SK-MEL-5 (cell line): ENCODE results near the gene NTSR1. TPM values are rescaled to one million over a fixed set of nuclear protein-coding genes. Genes with fewer than 3 reads are reported as not detected.
"Not testable (repeated sequence)": the region's sequence is repeated elsewhere in the genome, so short reads cannot be mapped to it uniquely, and the experiment has no call there.

Source experiments
- DNase-seq: peaks from one replicate; pipeline ENCODE4 v3.0.0-alpha.2; 2016; ENCODE audit warnings: low read depth, low spot score
- in situ Hi-C: cut with HindIII; loops from 2 replicates; pipeline ENCODE4 v1.10.0; 2016; ENCODE audit warnings: low sequenced_read_pairs, high pct_unique_total_duplicates, low pct_unique_long_range_greater_than_20kb
- total RNA-seq: library from RNA; depleted of rRNA; stranded (reverse); fragments of >200 nt; shearing (Covaris generic); gene quantifications from 2 replicates; pipeline ENCODE4 v1.2.3, GENCODE V29; 2014

The NTSR1 gene
- total RNA-seq, 1 experiment from 2014 or later, result not detected

DNA sequence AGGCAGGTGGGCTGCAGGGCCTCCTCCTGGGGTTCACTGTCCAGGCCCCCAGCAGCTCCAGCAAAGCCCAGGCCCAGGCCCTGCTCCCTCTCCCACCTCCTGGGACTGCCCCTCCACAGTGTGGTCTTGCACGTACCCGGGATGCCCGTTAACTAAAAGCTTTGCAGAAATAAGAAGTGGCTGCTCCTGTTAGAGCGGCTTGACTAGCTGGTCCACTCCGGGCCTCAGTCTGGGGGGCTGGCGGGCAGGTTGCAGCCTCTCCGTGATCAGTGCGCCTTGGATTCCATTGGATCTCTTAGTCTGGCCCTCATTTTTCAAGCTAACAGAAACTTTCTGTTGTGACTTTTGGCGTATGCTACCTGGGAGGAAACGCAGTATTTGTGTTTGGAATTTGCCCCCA is 39.4 kb upstream of the NTSR1 start:
- in situ Hi-C loops, result no loop called here
- no peak for DNase-seq

- DNase-seq, result no peak
- in situ Hi-C loops, result no loop called here
Measured at GRCh38 chr20:62670156-62670555, 38.5 kb upstream of the NTSR1 start.

DNA sequence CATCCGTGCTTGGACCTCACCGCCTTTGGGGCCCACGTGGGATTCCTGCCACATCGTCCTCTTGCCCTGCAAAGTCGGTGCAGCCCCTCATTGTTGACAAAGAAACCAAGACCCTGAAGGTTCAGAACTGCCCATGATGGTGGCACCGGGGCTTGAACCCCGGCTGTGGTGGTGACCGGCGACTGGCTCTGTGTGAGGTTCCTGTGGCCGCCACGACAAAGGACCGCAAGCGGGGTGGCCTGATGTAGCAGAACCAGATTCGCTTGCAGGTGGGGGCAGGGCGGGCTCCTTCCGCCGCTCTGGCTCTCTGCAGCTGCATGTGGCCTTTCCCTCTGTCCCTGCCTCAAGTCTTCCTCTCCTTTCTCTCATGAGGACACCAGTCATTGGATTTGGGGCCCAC is 37.6 kb upstream of the NTSR1 start:
- DNase-seq, result no peak
- in situ Hi-C loops, result no loop called here

DNA sequence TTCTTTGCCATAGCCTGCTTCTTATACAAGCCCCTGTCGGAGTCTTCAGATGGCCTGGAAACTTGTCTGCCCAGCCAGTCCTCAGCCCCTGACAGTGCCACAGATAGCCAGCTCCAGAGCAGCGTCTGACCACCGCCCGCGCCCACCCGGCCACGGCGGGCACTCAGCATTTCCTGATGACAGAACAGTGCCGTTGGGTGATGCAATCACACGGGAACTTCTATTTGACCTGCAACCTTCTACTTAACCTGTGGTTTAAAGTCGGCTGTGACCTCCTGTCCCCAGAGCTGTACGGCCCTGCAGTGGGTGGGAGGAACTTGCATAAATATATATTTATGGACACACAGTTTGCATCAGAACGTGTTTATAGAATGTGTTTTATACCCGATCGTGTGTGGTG is 36.9 kb upstream of the NTSR1 start:
- in situ Hi-C loops, result no loop called here

DNA sequence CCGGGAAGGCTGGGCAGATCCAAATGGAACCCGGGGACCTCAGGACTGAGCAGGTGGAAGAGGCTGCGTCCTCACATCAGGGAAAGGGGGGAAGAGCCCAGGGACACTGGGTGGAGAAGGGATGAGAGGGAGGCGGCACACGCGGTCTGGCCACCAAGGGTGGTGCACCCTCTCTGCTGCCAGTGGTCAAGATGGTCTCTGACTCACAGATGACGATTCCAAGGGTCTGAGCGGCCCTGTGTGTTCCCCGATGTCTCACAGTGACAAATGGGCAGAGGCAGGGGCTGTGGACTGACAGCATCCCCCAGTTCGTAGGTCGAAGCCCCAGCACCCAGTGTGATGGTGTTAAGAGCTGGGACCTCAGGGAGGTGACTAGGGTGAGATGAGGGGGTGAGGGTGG is 34.3 kb upstream of the NTSR1 start:
- no peak for DNase-seq
- in situ Hi-C loops, result no loop called here

More for the DNA sequence above, 36.9 kb upstream of the NTSR1 start:
- no peak for DNase-seq

DNA sequence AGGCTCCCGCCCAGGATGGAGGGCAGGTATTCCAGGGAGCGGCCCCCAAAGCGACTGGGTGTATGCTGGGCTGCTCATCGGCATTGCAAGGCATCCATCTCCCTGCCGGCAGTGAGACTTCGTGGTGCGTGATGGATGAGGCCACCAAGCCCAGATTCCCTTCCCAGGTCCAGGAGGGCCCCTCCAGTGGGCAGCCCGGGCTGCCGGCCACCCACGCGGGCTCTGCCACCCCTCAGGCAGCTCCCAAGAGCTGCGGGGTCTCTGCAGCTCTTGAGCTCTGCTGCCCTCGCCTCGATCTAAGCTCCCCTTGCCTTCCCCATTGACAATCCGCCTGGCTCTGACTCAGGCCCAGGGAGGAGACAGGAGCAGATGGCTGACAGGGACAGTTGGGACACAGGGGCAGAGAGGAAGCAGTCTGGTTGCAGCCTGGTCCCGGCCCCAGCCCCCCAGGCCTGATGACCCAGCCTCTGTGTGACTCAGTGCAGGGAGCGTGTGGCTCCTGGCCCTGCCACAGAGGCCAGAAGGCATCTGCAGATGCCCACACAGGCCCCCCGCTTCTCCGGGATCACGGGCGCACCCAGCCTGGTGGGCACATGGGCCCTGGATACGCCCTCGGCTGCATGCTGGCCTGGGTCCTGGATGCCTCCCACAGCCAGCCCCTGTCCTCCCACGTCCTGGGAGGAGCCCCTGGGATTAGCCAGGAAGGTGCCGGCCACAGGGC is 33.3 kb upstream of the NTSR1 start:
- in situ Hi-C loops, result no loop called here
- no peak for DNase-seq

DNA sequence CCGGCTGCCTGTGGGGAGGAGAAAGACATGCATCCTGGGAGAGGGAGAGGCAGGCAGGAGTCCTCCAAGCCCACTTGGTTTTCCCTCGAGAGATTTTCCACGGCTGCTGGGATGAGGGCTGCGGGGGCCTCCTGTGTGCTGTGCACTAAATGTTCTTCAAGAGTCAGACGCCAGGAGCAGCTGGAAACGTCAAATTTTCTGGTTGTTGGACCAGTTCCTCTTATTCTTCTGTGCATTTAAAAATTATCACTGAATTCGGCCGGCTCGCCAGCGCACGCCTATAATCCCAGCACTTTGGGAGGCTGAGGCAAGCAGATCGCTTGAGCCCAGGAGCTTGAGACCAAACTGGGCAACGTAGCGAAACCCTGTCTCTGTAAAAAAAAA is 32.8 kb upstream of the NTSR1 start:
- in situ Hi-C loops, result no loop called here
- no peak for DNase-seq

GRCh38 chr20:62676976-62677375 is 31.7 kb upstream of the NTSR1 start:
- DNase-seq, result no peak
- in situ Hi-C loops, result no loop called here

DNA sequence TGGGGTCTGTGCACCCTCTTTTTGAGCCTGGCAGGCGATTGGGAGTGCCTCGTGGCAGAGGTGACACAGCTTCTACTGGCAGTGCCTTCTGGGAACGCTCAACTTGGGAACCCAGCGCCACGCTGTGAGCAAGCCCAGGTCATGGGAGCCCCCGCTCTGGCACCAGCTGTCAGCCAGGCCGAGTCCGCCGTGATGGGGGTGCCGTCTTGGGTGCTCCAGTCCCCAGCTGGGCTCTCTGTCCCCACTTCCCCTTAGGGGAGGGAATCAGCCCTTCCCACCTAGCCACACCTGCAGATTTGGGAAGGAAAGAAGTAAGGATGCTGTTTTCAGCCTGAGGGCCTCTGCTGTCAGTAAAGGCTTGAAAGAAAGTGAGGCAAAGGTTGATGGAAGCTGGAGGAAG is 31.0 kb upstream of the NTSR1 start:
- in situ Hi-C loops, result no loop called here
- DNase-seq, result no peak

GRCh38 chr20:62678553-62678952 is 30.1 kb upstream of the NTSR1 start:
- DNase-seq, result no peak
- in situ Hi-C loops, result no loop called here

GRCh38 chr20:62679978-62680589 is 28.6 kb upstream of the NTSR1 start:
- in situ Hi-C loops, result no loop called here

GRCh38 chr20:62682912-62683517 is 25.6 kb upstream of the NTSR1 start:
- no peak for DNase-seq
- in situ Hi-C loops, result no loop called here

More at GRCh38 chr20:62679978-62680589, 28.6 kb upstream of the NTSR1 start:
- no peak for DNase-seq

DNA sequence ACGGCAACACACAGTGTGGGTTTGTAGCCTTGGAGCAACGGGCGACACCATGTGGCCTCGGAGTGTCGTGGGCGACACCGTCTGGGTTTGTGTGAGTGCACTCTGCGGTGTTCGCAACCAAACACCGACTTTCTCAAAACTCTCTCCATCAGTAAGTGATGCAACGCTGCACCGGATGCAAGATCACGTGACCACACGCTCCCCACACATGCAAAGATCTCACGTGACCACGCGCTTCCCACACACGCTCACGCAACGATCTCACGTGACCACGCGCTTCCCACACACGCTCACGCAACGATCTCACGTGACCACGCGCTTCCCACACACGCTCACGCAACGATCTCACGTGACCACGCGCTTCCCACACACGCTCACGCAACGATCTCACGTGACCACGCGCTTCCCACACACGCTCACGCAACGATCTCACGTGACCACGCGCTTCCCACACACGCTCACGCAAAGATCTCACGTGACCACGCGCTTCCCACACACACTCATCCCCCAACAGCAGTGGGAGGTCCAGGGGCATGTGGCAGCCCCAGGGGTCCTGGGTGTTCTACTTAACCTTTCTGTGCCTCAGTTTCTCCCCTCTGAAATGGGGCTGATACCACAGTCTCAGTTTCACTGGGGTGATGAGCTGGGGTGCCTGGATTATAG is 24.8 kb upstream of the NTSR1 start:
- in situ Hi-C loops, DNase-seq: not testable (repeated sequence)

- no peak for DNase-seq
- in situ Hi-C loops, result no loop called here
Measured at GRCh38 chr20:62684981-62685380, 23.7 kb upstream of the NTSR1 start.

DNA sequence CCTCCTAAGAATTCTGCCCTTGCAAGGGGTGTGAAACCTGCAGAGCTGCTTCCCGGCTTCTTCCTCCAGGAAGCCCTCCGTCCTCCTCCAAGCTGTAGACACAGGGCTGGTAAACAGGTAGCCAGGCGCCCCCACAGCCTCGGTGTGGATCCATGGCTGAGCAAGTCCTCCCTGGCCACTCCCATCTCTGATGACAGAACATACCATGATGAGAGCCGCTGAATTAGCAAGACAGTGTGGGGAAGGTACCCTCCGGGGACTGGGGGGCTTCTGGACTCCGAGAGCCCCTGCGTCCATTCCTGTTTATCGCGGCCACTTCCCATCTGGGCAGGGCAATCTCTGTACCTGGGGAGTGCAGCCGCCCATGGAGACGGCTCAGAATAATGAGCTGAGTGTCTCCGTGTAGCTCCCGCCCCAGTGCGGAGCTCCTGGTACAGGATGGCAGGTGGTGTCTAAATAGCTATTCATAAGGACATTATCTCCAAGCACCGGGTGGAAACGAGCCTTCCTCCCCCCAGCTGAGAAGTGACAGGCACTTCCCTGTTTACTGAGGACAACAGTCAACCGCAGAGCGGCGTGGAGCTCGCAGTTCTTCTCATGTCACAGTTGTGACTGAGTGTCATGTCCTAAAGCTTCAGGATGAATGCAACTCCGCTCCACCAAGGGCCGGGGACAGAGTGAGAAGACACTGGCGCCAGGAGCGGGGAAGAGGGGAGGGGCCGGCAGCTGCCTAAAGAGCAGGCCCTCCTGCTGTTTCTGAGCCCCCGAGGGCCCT is 22.7 kb upstream of the NTSR1 start:
- in situ Hi-C loops, result no loop called here
- DNase-seq, result no peak

DNA sequence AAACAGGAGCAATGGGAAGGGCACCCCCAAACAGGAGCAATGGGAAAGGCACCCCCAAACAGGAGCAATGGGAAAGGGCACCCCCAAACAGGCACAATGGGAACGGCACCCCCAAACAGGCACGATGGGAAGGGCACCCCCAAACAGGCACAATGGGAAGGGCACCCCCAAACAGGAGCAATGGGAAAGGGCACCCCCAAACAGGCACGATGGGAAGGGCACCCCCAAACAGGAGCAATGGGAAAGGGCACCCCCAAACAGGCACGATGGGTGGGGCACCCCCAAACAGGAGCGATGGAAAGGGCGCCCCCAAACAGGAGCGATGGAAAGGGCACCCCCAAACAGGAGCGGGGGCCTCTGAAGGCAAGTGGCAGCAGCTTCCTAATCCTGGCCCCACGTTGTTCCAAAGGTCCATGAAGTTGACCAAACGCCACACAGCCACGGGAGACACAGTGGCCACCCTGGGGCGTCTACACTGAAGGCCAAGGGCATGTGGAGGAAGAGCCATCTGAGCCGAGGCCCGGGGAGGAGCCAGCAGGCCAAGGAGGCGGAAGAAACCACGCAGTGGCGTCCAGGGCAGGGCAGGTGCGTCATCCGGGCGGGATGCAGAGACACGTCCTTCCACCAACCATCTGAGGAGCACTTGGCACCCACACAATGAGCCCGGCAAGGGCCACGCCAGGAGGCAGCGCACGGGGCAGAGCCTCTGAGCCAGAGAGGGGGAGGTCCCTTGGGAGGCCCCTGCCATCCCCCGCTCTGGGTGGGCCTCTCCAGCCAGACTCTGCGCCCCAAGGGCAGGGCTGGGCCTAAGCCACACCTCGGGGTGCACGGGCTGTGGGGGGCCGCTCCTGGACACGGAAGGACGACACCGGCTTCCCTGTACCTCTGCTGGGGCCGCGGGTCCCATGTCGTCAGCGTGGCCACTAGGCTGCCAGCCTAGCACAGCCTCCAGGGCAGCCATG is 21.5 kb upstream of the NTSR1 start:
- no peak for DNase-seq
- in situ Hi-C loops, result no loop called here

- no peak for DNase-seq
- in situ Hi-C loops, result no loop called here
Measured at GRCh38 chr20:62688083-62688482, 20.6 kb upstream of the NTSR1 start.
